Mammary epithelial cell (primary cell): Measurements from ENCODE around the gene FRS2.

ENCODE experiments used
- CTCF ChIP-seq, 2 donors: IDR thresholded peaks in 1 of 2; conservative IDR thresholded peaks in 1 of 2; 2 replicates each; pipeline ENCODE4 v1.5.1; 2011 to 2012; ENCODE audit warnings: inconsistent platforms in 2 of 2, low read length in 2 of 2, mild to moderate bottlenecking in 2 of 2, control low read depth in 1 of 2, low read depth in 1 of 2; ENCODE audit not compliant: insufficient read depth in 1 of 2; ENCODE audit errors: extremely low read depth in 1 of 2
- EZH2 ChIP-seq: IDR thresholded peaks from 2 replicates; pipeline ENCODE4 v1.6.1; 2012; ENCODE audit warnings: low read length, inconsistent platforms, borderline replicate concordance

GRCh38 chr12:69550569-69551350 lies 80.6 kb downstream of the FRS2 start:
- TF ChIP-seq CTCF (conservative IDR thresholded peaks at IDR 0.05 in 1 of 2, IDR thresholded peaks at IDR 0.05 in 1 of 2; ENCODE audit: extremely low read depth in 1 of 2, insufficient read depth in 1 of 2, low read depth in 1 of 2, low read length in 2 of 2): no peak
- TF ChIP-seq EZH2: no peak
